Smooth muscle cell of the coronary artery (primary cell): ENCODE measurements around the gene KHSRP. TPM values are rescaled to one million over a fixed set of nuclear protein-coding genes. Genes with fewer than 3 reads are reported as not detected.

Experiments used
- total RNA-seq: library from RNA; depleted of rRNA; stranded (reverse); fragments of >200 nt; gene quantifications from 2 replicates; pipeline ENCODE4 v1.2.3, GENCODE V29; 2014; ENCODE audit warnings: low replicate concordance

The KHSRP gene
- 41.1 and 85.6 TPM in 2 replicates for total RNA-seq

GRCh38 chr19:6424195-6424938, at the start of gene KHSRP:
KHSRP (minus strand) TSS chr19:6424811; CDS start chr19:6424701, 110 bp downstream.

GRCh38 chr19:6464070-6464873, 39.7 kb upstream of the KHSRP start, which contains the start of gene CRB3:
CRB3 (plus strand) TSS chr19:6464271; CDS start chr19:6464702, 431 bp downstream.

GRCh38 chr19:6459262-6460098, 34.9 kb upstream of the KHSRP start, which contains the start of gene SLC25A23:
SLC25A23 (minus strand) TSS chr19:6459792; CDS start chr19:6459628, 164 bp downstream.

GRCh38 chr19:6433663-6434062, 9.1 kb upstream of the KHSRP start, which contains the start of gene SLC25A41:
SLC25A41 (minus strand) TSS chr19:6433763; CDS start chr19:6433693, 70 bp downstream.

GRCh38 chr19:6393074-6393982, 31.3 kb downstream of the KHSRP start, which contains the start of gene GTF2F1:
GTF2F1 (minus strand) TSS chr19:6393164; CDS start chr19:6392995, 169 bp downstream.

GRCh38 chr19:6375411-6376010, 49.1 kb downstream of the KHSRP start, which contains the start of gene PSPN:
PSPN (minus strand) TSS chr19:6375933; CDS start chr19:6375849, 84 bp downstream.

GRCh38 chr19:6372594-6373095, 52.0 kb downstream of the KHSRP start, which contains the start of gene ALKBH7:
ALKBH7 (plus strand) TSS chr19:6372794; CDS start chr19:6372821, 27 bp downstream.

Other genes starting within 250 kb of the KHSRP start
- 2.3 and 8.2 TPM in 2 replicates for gene MLLT1, start 144.8 kb downstream of the KHSRP start, total RNA-seq
- gene ACER1, start 91.2 kb downstream of the KHSRP start, total RNA-seq = not detected in 2 replicates
- gene CLPP, start 63.3 kb downstream of the KHSRP start, total RNA-seq = 59.2 and 66.5 TPM in 2 replicates
- gene ALKBH7, start 52.0 kb downstream of the KHSRP start, total RNA-seq = 9.6 and 38.3 TPM in 2 replicates
- gene PSPN, start 48.9 kb downstream of the KHSRP start, total RNA-seq = 0.53 and 0.70 TPM in 2 replicates
- 62.5 and 108 TPM in 2 replicates for gene GTF2F1, start 31.6 kb downstream of the KHSRP start, total RNA-seq
- 0.23 TPM in 1 of 2 replicates, not detected in the other for gene SLC25A41, start 9.0 kb upstream of the KHSRP start, total RNA-seq
- gene SLC25A23, start 35.0 kb upstream of the KHSRP start, total RNA-seq = 20.9 and 22.3 TPM in 2 replicates
- gene CRB3, start 39.5 kb upstream of the KHSRP start, total RNA-seq = 0.08 TPM in 1 of 2 replicates, not detected in the other
- gene DENND1C, start 57.0 kb upstream of the KHSRP start, total RNA-seq = not detected in 2 replicates
- not detected in 2 replicates for gene TUBB4A, start 77.5 kb upstream of the KHSRP start, total RNA-seq
- under 0.01 and 0.30 TPM in 2 replicates for gene TNFSF9, start 106.2 kb upstream of the KHSRP start, total RNA-seq
- not detected in 2 replicates for gene CD70, start 166.3 kb upstream of the KHSRP start, total RNA-seq
- 0.35 TPM in 1 of 2 replicates, not detected in the other for gene TNFSF14, start 245.3 kb upstream of the KHSRP start, total RNA-seq